ENCODE results near the gene NEK8.
A peak's percentile ranks its signal among the peaks of the same experiment; 100 is the strongest.

DNA sequence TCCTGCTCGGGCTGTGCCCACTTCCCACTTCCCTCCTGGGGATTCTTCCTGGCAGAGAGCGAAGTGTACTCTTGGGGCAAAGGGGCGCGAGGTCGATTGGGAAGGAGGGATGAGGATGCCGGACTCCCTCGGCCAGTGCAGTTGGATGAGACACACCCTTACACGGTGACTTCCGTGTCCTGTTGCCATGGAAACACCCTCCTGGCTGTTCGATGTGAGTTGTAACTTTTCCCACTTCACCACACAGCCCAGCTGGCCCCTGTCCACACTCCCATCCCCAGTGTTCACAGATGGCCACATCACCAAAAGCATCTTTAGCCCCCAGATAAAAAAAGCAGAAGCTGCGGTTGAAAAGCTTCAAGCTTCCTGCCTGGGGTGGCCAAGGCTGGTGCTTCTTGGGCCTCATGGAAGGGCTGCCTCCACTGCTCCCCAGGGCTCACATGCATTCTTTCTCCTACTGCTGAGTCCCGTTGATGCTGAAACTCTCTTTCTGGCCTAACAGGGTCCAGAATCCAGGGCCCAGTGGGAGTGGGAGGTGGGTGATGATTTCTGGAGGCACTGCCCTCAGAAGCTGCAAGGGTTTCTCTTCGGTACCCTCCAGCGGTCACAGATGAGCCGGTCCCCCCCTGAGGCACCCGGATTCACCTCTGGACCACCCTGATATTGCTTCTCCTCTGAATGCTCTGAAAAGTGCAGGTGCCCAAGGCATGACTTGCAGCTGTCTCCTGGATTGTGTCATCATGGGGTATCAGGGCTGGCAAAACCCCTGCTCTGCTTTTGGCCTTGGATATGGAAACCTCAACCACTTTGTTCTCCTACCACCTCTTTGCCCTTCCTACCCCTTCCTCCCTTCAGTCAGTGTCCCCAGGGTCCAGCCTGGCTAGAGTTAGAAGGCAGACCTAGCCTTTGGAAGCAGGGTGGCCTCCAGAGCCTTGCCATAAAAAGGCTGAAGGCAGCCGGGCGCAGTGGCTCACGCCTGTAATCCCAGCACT, 13.1 kb downstream of the NEK8 start:
- TF ChIP-seq ZNF282 (CRISPR knock-in tag; IDR thresholded peaks at IDR 0.05), result no peak
- no peak for TF ChIP-seq RAD21 (CRISPR knock-in tag; conservative IDR thresholded peaks at IDR 0.05 in 1 of 2, IDR thresholded peaks at IDR 0.05 in 1 of 2)
- TF ChIP-seq, protein P1, sequence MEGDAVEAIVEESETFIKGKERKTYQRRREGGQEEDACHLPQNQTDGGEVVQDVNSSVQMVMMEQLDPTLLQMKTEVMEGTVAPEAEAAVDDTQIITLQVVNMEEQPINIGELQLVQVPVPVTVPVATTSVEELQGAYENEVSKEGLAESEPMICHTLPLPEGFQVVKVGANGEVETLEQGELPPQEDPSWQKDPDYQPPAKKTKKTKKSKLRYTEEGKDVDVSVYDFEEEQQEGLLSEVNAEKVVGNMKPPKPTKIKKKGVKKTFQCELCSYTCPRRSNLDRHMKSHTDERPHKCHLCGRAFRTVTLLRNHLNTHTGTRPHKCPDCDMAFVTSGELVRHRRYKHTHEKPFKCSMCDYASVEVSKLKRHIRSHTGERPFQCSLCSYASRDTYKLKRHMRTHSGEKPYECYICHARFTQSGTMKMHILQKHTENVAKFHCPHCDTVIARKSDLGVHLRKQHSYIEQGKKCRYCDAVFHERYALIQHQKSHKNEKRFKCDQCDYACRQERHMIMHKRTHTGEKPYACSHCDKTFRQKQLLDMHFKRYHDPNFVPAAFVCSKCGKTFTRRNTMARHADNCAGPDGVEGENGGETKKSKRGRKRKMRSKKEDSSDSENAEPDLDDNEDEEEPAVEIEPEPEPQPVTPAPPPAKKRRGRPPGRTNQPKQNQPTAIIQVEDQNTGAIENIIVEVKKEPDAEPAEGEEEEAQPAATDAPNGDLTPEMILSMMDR (IDR thresholded peaks at IDR 0.05 in 2 of 3, conservative IDR thresholded peaks at IDR 0.05 in 1 of 3; ENCODE audit: insufficient read depth in 2 of 3, low read depth in 1 of 3, low read length in 3 of 3), result no peak
- no peak for TF ChIP-seq EGR1 (conservative IDR thresholded peaks at IDR 0.05)
- no peak for TF ChIP-seq ELF4 (CRISPR knock-in tag; IDR thresholded peaks at IDR 0.05)
- TF ChIP-seq ZNF274 (IDR thresholded peaks at IDR 0.05; ENCODE audit: borderline replicate concordance, low read depth, low read length), result peak; percentile 34; the same call in 1 of the 2 replicates
- no peak for TF ChIP-seq CHD1 (IDR thresholded peaks at IDR 0.05; ENCODE audit: low read length)

Data from K562 (cell line).